Mesenchymal stem cell (in vitro differentiated cells and primary cell): ENCODE data around the gene FGF3.
A peak's percentile ranks its signal among the peaks of the same experiment; 100 is the strongest.

ENCODE experiments used
- DNase-seq: peaks from one replicate; pipeline ENCODE4 v3.0.0-alpha.2; 2013
- H2AFZ ChIP-seq: one replicate; pipeline ENCODE4 v1.6.1; 2013; ENCODE audit warnings: low read depth, mild to moderate bottlenecking, control low read depth, inconsistent platforms, low read length, moderate library complexity
- H2AK5ac ChIP-seq: 2 replicates; pipeline ENCODE4 v1.6.1; 2013; ENCODE audit warnings: low read length, moderate library complexity, mild to moderate bottlenecking, inconsistent platforms; ENCODE audit not compliant: severe bottlenecking
- H2BK120ac ChIP-seq: one replicate; pipeline ENCODE4 v1.6.1; 2013; ENCODE audit warnings: low read depth, mild to moderate bottlenecking, inconsistent platforms, low read length, moderate library complexity
- H2BK12ac ChIP-seq, 2 experiments: one replicate each; pipeline ENCODE4 v1.6.1; 2013; ENCODE audit warnings: inconsistent platforms in 2 of 2, low read length in 2 of 2, mild to moderate bottlenecking in 2 of 2, moderate library complexity in 2 of 2, control low read depth in 1 of 2
- H2BK15ac ChIP-seq: one replicate; pipeline ENCODE4 v1.6.1; 2013; ENCODE audit warnings: mild to moderate bottlenecking, low read depth, inconsistent platforms; ENCODE audit not compliant: poor library complexity, severe bottlenecking
- H2BK5ac ChIP-seq: 2 replicates; pipeline ENCODE4 v1.6.1; 2013; ENCODE audit warnings: low read depth, mild to moderate bottlenecking, low read length, control low read depth, inconsistent platforms; ENCODE audit not compliant: poor library complexity, severe bottlenecking
- H3K14ac ChIP-seq, 2 experiments: one replicate each; pipeline ENCODE4 v1.6.1; 2013; ENCODE audit warnings: inconsistent platforms in 2 of 2, low read length in 2 of 2, control low read depth in 1 of 2, mild to moderate bottlenecking in 1 of 2, moderate library complexity in 1 of 2
- H3K18ac ChIP-seq, 2 experiments: one replicate each; pipeline ENCODE4 v1.6.1; 2013; ENCODE audit warnings: inconsistent platforms in 2 of 2, low read length in 2 of 2, control low read depth in 1 of 2, low read depth in 1 of 2, mild to moderate bottlenecking in 1 of 2
- H3K23ac ChIP-seq, 2 experiments: one replicate each; pipeline ENCODE4 v1.6.1; 2013; ENCODE audit warnings: inconsistent platforms in 2 of 2, low read length in 2 of 2, mild to moderate bottlenecking in 2 of 2, moderate library complexity in 2 of 2, control low read depth in 1 of 2
- H3K27ac ChIP-seq: 2 replicates; pipeline ENCODE4 v1.5.1; 2013; ENCODE audit warnings: mild to moderate bottlenecking, moderate library complexity, low read length, control low read depth, inconsistent platforms; ENCODE audit not compliant: poor library complexity, severe bottlenecking
- H3K27me3 ChIP-seq, 2 experiments: 2 replicates each; pipeline versions ENCODE4 v1.6.1 to v1.7.0; 2013; ENCODE audit warnings: low read length in 2 of 2, mild to moderate bottlenecking in 2 of 2, moderate library complexity in 2 of 2, control low read depth in 1 of 2, inconsistent platforms in 1 of 2; ENCODE audit not compliant: control insufficient read depth in 1 of 2, insufficient read depth in 1 of 2
- H3K36me3 ChIP-seq, 2 experiments: 2 replicates each; pipeline versions ENCODE4 v1.6.1 to v1.7.0; 2013; ENCODE audit warnings: low read length in 2 of 2, control low read depth in 1 of 2, inconsistent platforms in 1 of 2, low read depth in 1 of 2, mild to moderate bottlenecking in 1 of 2; ENCODE audit not compliant: insufficient read depth in 2 of 2, control insufficient read depth in 1 of 2
- H3K4ac ChIP-seq, 2 experiments: one replicate each; pipeline ENCODE4 v1.6.1; 2013; ENCODE audit warnings: inconsistent platforms in 2 of 2, low read length in 2 of 2, mild to moderate bottlenecking in 2 of 2, moderate library complexity in 2 of 2, control low read depth in 1 of 2, low read depth in 1 of 2
- H3K4me1 ChIP-seq: 2 replicates; pipeline ENCODE4 v1.6.1; 2013; ENCODE audit warnings: low read depth, low read length, control low read depth; ENCODE audit not compliant: control insufficient read depth, insufficient read depth
- H3K4me2 ChIP-seq: 2 replicates; pipeline ENCODE4 v1.6.1; 2013; ENCODE audit warnings: low read length, mild to moderate bottlenecking, inconsistent platforms; ENCODE audit not compliant: poor library complexity, severe bottlenecking
- H3K4me3 ChIP-seq, 2 experiments: 2 replicates each; pipeline versions ENCODE4 v1.5.1 to v1.7.0; 2013; ENCODE audit warnings: low read length in 2 of 2, mild to moderate bottlenecking in 2 of 2, control low read depth in 1 of 2, low read depth in 1 of 2; ENCODE audit not compliant: insufficient read depth in 1 of 2
- H3K79me1 ChIP-seq: replicated peaks from 2 replicates; pipeline ENCODE4 v1.6.1; 2013; ENCODE audit warnings: mild to moderate bottlenecking, control low read depth, low read length, inconsistent platforms; ENCODE audit not compliant: poor library complexity, severe bottlenecking
- H3K9ac ChIP-seq: 2 replicates; pipeline ENCODE4 v1.7.0; 2013; ENCODE audit warnings: mild to moderate bottlenecking, low read length, moderate library complexity
- H3K9me3 ChIP-seq: 2 replicates; pipeline ENCODE4 v1.7.0; 2013; ENCODE audit warnings: mild to moderate bottlenecking, low read length; ENCODE audit not compliant: control insufficient read depth
- H4K8ac ChIP-seq: one replicate; pipeline ENCODE4 v1.6.1; 2013; ENCODE audit warnings: inconsistent platforms, mild to moderate bottlenecking, low read length, moderate library complexity
- H4K91ac ChIP-seq: one replicate; pipeline ENCODE4 v1.6.1; 2013; ENCODE audit warnings: mild to moderate bottlenecking, low read length, inconsistent platforms
- WGBS: methylation state at CpG from one replicate; pipeline ENCODE4 v1.1.7; 2013; ENCODE audit warnings: mixed read lengths; 5-methylcytosine and 5-hydroxymethylcytosine counted together

Gene FGF3

DNA sequence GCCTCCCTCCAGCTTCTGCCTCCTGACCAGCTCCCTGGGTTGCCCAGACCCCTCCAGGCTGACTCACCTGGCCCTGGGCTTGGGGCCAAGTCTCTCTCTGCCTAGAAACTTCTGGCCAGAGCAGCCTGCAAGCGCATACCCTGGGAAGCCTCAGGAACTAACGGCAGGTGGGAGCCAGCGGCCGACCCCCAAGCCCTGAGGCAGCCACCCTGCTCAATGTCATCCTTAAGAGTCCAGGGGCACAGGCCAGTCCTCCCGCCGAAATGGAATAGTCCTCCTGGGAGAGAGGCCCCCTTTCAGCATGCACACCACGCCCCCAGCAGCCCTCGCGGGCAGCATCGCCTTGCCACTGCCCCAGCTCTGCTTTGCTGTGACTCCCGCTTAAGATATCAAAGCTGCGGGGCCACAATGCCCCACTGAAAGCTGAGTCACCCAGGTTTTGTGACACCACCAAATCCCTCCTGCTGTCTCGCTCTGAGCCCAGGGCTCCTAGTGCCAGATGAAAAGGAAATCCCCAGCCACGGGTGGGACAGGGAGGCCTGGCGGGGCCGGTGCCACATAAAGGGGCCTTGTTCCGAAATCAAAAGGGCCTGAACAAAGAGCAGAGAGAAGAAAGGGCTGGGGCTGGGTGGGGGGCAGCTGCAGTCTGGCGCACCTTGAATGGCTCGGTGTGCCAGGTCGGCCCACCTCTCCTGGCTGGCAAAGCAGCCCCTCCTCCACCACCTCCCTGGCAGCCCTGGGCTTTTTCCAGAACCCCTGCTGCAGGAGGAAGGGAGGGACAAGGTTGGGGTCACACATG is 21.4 kb upstream of the FGF3 start:
- H3K4me3 ChIP-seq: no peak overlapping the region
- no peak overlapping the region for H2BK15ac ChIP-seq
- peaks cover 6% of the 10 kb centered on the region for H3K4me1 ChIP-seq
- WGBS: 78% methylated on average over 18 of the region's 20 CpGs
- no peak overlapping the region for H2AFZ ChIP-seq
- H2BK120ac ChIP-seq: no peak overlapping the region
- no peak for DNase-seq
- H3K9me3 ChIP-seq: peaks cover 6% of the 10 kb centered on the region
- H3K27me3 ChIP-seq: peaks cover 57 to 60% of the 10 kb centered on the region in 2 experiments
- no peak overlapping the region for H3K23ac ChIP-seq
- no peak overlapping the region for H3K4ac ChIP-seq
- no peaks in the 10 kb centered on the region for H3K79me1 ChIP-seq
- no peak overlapping the region for H3K18ac ChIP-seq
- H3K36me3 ChIP-seq: no peaks in the 10 kb centered on the region
- H4K8ac ChIP-seq: peak overlapping the region; percentile 59
- H2AK5ac ChIP-seq: no peak overlapping the region
- H2BK12ac ChIP-seq: no peak overlapping the region
- H3K4me2 ChIP-seq: no peak overlapping the region
- H3K14ac ChIP-seq: no peak overlapping the region
- H2BK5ac ChIP-seq: no peak overlapping the region
- H3K9ac ChIP-seq: no peak overlapping the region
- H3K27ac ChIP-seq: no peak overlapping the region
- H4K91ac ChIP-seq: no peak overlapping the region

DNA sequence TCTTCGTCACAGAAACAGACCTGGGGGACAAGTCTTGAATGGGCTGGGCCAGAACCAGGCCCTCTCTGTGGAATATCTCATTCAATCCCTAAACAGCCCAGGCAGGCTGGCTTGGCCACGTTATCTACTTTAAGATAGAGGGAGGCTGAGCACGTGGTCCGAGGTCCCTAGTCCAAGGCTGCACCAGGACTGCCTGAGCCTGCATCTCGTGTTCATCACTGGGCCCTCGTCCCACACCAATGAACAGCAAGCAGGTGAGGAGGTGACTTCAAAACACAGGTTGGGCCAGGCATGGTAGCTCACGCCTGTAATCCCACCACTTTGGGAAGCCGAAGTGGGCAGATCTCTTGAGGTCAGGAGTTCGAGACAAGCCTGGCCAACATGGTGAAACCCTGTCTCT is 20.3 kb upstream of the FGF3 start:
- no peak overlapping the region for H3K23ac ChIP-seq
- 71% methylated on average over 9 of the region's 9 CpGs for WGBS
- no peak overlapping the region for H3K14ac ChIP-seq
- no peak overlapping the region for H2BK15ac ChIP-seq
- H3K9me3 ChIP-seq: peaks cover 2% of the 10 kb centered on the region
- no peak overlapping the region for H4K91ac ChIP-seq
- H3K36me3 ChIP-seq: no peaks in the 10 kb centered on the region
- no peak overlapping the region for H3K27ac ChIP-seq
- H2AK5ac ChIP-seq: no peak overlapping the region
- H3K4ac ChIP-seq: no peak overlapping the region
- no peak overlapping the region for H3K4me2 ChIP-seq
- no peak overlapping the region for H3K4me3 ChIP-seq
- H3K4me1 ChIP-seq: peaks cover 6% of the 10 kb centered on the region
- H2AFZ ChIP-seq: no peak overlapping the region
- H3K27me3 ChIP-seq: peaks cover 46 to 60% of the 10 kb centered on the region in 2 experiments
- H2BK5ac ChIP-seq: no peak overlapping the region
- H3K18ac ChIP-seq: no peak overlapping the region
- H2BK120ac ChIP-seq: no peak overlapping the region
- no peaks in the 10 kb centered on the region for H3K79me1 ChIP-seq
- no peak overlapping the region for H2BK12ac ChIP-seq
- no peak overlapping the region for H4K8ac ChIP-seq
- H3K9ac ChIP-seq: no peak overlapping the region
- DNase-seq: no peak

DNA sequence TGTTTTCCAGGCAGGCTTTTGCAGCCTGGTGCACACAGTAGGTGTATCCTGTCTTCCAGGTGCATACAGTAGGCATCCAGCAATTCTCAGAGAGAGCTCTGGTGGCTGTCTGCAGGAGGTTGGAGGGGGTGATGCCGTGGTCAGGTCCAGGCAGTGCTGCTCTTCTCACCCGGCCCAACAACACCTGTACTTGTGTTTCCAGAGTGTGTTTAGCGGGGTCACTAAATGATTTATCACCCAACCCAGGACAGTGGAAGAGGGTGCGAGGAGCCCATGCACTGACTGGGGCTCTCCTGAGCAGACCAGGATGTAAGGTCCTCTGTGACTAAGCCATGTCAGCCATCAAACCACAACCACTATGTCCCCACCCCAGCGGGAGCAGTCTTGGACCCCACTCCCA is 18.6 kb upstream of the FGF3 start:
- no peaks in the 10 kb centered on the region for H3K36me3 ChIP-seq
- no peak overlapping the region for H4K8ac ChIP-seq
- H3K9ac ChIP-seq: no peak overlapping the region
- DNase-seq: no peak
- no peak overlapping the region for H2BK12ac ChIP-seq
- no peak overlapping the region for H3K4me2 ChIP-seq
- no peak overlapping the region for H3K4me3 ChIP-seq
- H2BK5ac ChIP-seq: no peak overlapping the region
- H3K23ac ChIP-seq: no peak overlapping the region
- no peak overlapping the region for H4K91ac ChIP-seq
- no peak overlapping the region for H3K18ac ChIP-seq
- peaks cover 44 to 70% of the 10 kb centered on the region in 2 experiments for H3K27me3 ChIP-seq
- peaks cover 6% of the 10 kb centered on the region for H3K4me1 ChIP-seq
- no peak overlapping the region for H2BK120ac ChIP-seq
- H2BK15ac ChIP-seq: no peak overlapping the region
- H3K14ac ChIP-seq: no peak overlapping the region
- WGBS: 87% methylated on average over 5 of the region's 5 CpGs
- H3K4ac ChIP-seq: no peak overlapping the region
- no peaks in the 10 kb centered on the region for H3K9me3 ChIP-seq
- no peak overlapping the region for H2AFZ ChIP-seq
- no peak overlapping the region for H3K27ac ChIP-seq
- H3K79me1 ChIP-seq: no peaks in the 10 kb centered on the region
- no peak overlapping the region for H2AK5ac ChIP-seq

DNA sequence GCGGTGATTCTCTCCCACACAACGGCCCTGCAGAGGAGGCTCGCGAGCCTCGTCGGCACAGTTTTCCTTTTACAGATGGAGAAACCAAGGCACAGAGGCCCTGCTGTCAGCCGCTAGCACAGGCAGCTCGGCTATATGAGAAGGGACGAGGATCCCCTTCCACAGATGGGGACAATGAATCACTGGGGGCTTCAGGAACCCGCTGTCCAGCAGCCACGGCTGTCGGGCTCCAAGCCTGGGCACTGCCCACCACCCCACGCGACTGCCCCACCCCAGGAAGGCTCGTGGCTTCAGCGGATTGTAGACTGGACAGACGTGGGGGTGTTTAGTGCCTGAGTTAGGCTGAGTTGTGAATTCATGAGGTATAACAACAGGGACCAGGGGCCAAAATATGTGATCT is 17.2 kb upstream of the FGF3 start:
- Histone ChIP-seq H2BK15ac (no peak overlapping the region), H2AK5ac (no peak overlapping the region), H3K79me1 (no peaks in the 10 kb centered on the region), H3K14ac (no peak overlapping the region), H2BK12ac (no peak overlapping the region), H3K9me3 (no peaks in the 10 kb centered on the region), H3K4me1 (peaks cover 6% of the 10 kb centered on the region), H3K23ac (no peak overlapping the region), H3K4me2 (no peak overlapping the region), H3K36me3 (no peaks in the 10 kb centered on the region), H2BK120ac (no peak overlapping the region), H3K27ac (no peak overlapping the region), H2BK5ac (no peak overlapping the region), H4K8ac (no peak overlapping the region), H3K18ac (no peak overlapping the region), H3K27me3 (peaks cover 40 to 70% of the 10 kb centered on the region in 2 experiments), H3K4me3 (no peak overlapping the region), H3K9ac (no peak overlapping the region), H2AFZ (no peak overlapping the region), H3K4ac (no peak overlapping the region), H4K91ac (no peak overlapping the region)
- WGBS: 88% methylated on average over 17 of the region's 17 CpGs
- DNase-seq: no peak
